Trophoblast cell (in vitro differentiated cells and primary cell): Measurements from ENCODE around the gene ACIN1.

Experiments
- DNase-seq, 2 donors: peaks; one replicate each; pipeline ENCODE4 v3.0.0-alpha.2; 2016
- H2AFZ ChIP-seq: 2 replicates; pipeline ENCODE4 v1.6.1; 2013; ENCODE audit warnings: low read length, moderate library complexity, mild to moderate bottlenecking; ENCODE audit not compliant: insufficient read depth, poor library complexity
- H2AK5ac ChIP-seq: 2 replicates; pipeline ENCODE4 v1.6.1; 2013; ENCODE audit warnings: mild to moderate bottlenecking, low read length
- H2BK120ac ChIP-seq: 2 replicates; pipeline ENCODE4 v1.6.1; 2013; ENCODE audit warnings: low read length, mild to moderate bottlenecking, moderate library complexity; ENCODE audit not compliant: insufficient read depth, poor library complexity
- H2BK12ac ChIP-seq: 2 replicates; pipeline ENCODE4 v1.6.1; 2013; ENCODE audit warnings: mild to moderate bottlenecking, low read length, moderate library complexity
- H2BK5ac ChIP-seq: 2 replicates; pipeline ENCODE4 v1.6.1; 2013; ENCODE audit warnings: low read length, low read depth, moderate library complexity, mild to moderate bottlenecking; ENCODE audit not compliant: poor library complexity
- H3K14ac ChIP-seq: 2 replicates; pipeline ENCODE4 v1.6.1; 2013; ENCODE audit warnings: mild to moderate bottlenecking, low read length
- H3K18ac ChIP-seq: 2 replicates; pipeline ENCODE4 v1.6.1; 2013; ENCODE audit warnings: mild to moderate bottlenecking, low read length
- H3K23ac ChIP-seq: 2 replicates; pipeline ENCODE4 v1.6.1; 2013; ENCODE audit warnings: low read length
- H3K27ac ChIP-seq: 2 replicates; pipeline ENCODE4 v1.5.1; 2013; ENCODE audit warnings: low read depth, mild to moderate bottlenecking, inconsistent platforms, low read length, moderate library complexity
- H3K27me3 ChIP-seq: 2 replicates; pipeline ENCODE4 v1.6.1; 2013; ENCODE audit warnings: inconsistent platforms, mild to moderate bottlenecking, low read length, moderate library complexity; ENCODE audit not compliant: insufficient read depth
- H3K36me3 ChIP-seq, 2 experiments: 1 replicate in 1 of 2; 2 replicates in 1 of 2; pipeline ENCODE4 v1.6.1; 2013; ENCODE audit warnings: low read length in 2 of 2, mild to moderate bottlenecking in 2 of 2, moderate library complexity in 1 of 2; ENCODE audit not compliant: insufficient read depth in 2 of 2, control insufficient read depth in 1 of 2
- H3K4ac ChIP-seq: 2 replicates; pipeline ENCODE4 v1.6.1; 2013; ENCODE audit warnings: low read depth, mild to moderate bottlenecking, low read length, moderate library complexity
- H3K4me1 ChIP-seq, 2 experiments: 1 replicate in 1 of 2; 2 replicates in 1 of 2; pipeline ENCODE4 v1.6.1; 2013; ENCODE audit warnings: low read length in 2 of 2, mild to moderate bottlenecking in 2 of 2, moderate library complexity in 1 of 2; ENCODE audit not compliant: insufficient read depth in 2 of 2, control insufficient read depth in 1 of 2
- H3K4me2 ChIP-seq: 2 replicates; pipeline ENCODE4 v1.6.1; 2013; ENCODE audit warnings: inconsistent platforms, mild to moderate bottlenecking, low read length, moderate library complexity
- H3K4me3 ChIP-seq: 2 replicates; pipeline ENCODE4 v1.5.1; 2013; ENCODE audit warnings: mild to moderate bottlenecking, low read depth, low read length, inconsistent platforms
- H3K79me1 ChIP-seq: one replicate; pipeline ENCODE4 v1.6.1; 2013; ENCODE audit warnings: low read length
- H3K79me2 ChIP-seq: 2 replicates; pipeline ENCODE4 v1.6.1; 2013; ENCODE audit warnings: low read length, mild to moderate bottlenecking; ENCODE audit not compliant: control insufficient read depth, insufficient read depth, poor library complexity
- H3K9ac ChIP-seq: 2 replicates; pipeline ENCODE4 v1.6.1; 2013; ENCODE audit warnings: mild to moderate bottlenecking, low read length
- H3K9me3 ChIP-seq: 2 replicates; pipeline ENCODE4 v1.6.1; 2013; ENCODE audit warnings: low read depth, mild to moderate bottlenecking, control low read depth, inconsistent platforms, low read length; ENCODE audit not compliant: insufficient read depth
- H4K12ac ChIP-seq: 2 replicates; pipeline ENCODE4 v1.6.1; 2013; ENCODE audit warnings: low read depth, mild to moderate bottlenecking, low read length, moderate library complexity
- H4K8ac ChIP-seq: 2 replicates; pipeline ENCODE4 v1.6.1; 2013; ENCODE audit warnings: low read depth, mild to moderate bottlenecking, low read length, moderate library complexity
- H4K91ac ChIP-seq: one replicate; pipeline ENCODE4 v1.6.1; 2013; ENCODE audit warnings: low read depth, mild to moderate bottlenecking, low read length, moderate library complexity
- WGBS: extraction: QIAGEN DNeasy Blood & Tissue Kit; methylation state at CpG from one replicate; pipeline ENCODE4 v1.1.7; 2013; ENCODE audit warnings: missing lambda C conversion rate; ENCODE audit not compliant: insufficient read length, insufficient coverage; ENCODE audit errors: extremely low coverage; 5-methylcytosine and 5-hydroxymethylcytosine counted together

Gene ACIN1

DNA sequence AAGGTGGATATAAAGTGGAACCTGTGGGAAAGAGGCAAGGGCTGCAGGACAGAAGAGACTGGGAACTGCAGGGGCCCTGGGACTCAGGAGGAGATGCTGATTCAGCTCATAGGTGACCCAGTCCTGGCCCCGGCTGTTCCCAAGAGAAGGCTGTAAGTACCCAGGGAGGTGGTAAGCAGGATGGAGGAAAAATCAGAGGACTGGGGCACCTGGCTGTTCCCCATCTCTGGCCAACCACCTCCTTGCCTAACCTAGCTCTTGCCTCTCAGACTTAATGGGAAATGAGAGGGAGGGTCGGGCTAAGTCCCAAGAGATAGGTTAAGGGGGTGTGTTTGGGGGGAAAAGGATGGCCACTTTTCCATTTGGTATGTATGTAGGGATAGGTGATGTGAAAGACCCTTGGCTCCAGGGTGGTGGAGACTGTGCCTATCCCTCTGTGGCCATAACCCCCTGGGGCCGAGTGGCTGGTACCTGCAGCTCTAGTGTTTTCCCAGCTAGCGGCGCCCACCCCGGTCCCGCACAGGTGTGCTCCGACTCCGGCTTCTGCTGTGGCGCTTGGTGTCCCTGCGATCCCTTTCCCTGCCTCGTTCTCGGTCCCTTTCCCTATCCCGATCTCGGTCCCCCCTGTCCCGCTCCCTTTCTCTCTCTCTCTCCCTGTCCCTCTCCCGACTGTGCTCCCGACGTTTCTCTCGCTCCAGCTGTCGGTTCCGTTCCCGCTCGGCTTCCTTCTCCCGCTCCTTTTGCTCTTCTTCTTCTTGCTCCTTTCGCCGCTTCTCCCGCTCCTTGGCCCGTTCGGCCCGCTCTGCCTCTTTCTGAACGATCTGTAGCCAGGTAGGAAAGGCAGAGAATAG lies 36.1 kb downstream of the ACIN1 start:
- H4K12ac ChIP-seq = no peak overlapping the region
- no peak overlapping the region for H3K14ac ChIP-seq
- H3K27ac ChIP-seq = no peak overlapping the region
- no peak overlapping the region for H3K4me3 ChIP-seq
- no peak overlapping the region for H3K4me2 ChIP-seq
- H3K9me3 ChIP-seq = peaks cover 1% of the 10 kb centered on the region
- no peak overlapping the region for H4K91ac ChIP-seq
- no peak overlapping the region for H2AFZ ChIP-seq
- H4K8ac ChIP-seq = no peak overlapping the region
- H3K4ac ChIP-seq = no peak overlapping the region
- H3K36me3 ChIP-seq = peaks cover 49 to 59% of the 10 kb centered on the region in 2 experiments
- no peak for DNase-seq
- no peak overlapping the region for H3K18ac ChIP-seq
- no CpG with 5 or more reads among the region's 32 CpGs for WGBS
- H3K9ac ChIP-seq = no peak overlapping the region
- H3K79me1 ChIP-seq = peaks cover 24% of the 10 kb centered on the region
- no peak overlapping the region for H2BK120ac ChIP-seq
- no peaks in the 10 kb centered on the region for H3K27me3 ChIP-seq
- H2AK5ac ChIP-seq = no peak overlapping the region
- no peak overlapping the region for H2BK5ac ChIP-seq
- no peak overlapping the region for H2BK12ac ChIP-seq
- no peak overlapping the region for H3K23ac ChIP-seq
- peaks cover 23 to 34% of the 10 kb centered on the region in 2 experiments for H3K4me1 ChIP-seq
- H3K79me2 ChIP-seq = peaks cover 9% of the 10 kb centered on the region

- peak overlapping the region; percentile 57 for H4K8ac ChIP-seq
- H3K9me3 ChIP-seq = peaks cover 3% of the 10 kb centered on the region
- H3K36me3 ChIP-seq = peaks cover 57 to 62% of the 10 kb centered on the region in 2 experiments
- H3K79me2 ChIP-seq = peaks cover 9% of the 10 kb centered on the region
- H2AFZ ChIP-seq = peak overlapping the region; percentile 66
- H3K23ac ChIP-seq = no peak overlapping the region
- no peaks in the 10 kb centered on the region for H3K27me3 ChIP-seq
- peak overlapping the region; percentile 83 for H4K91ac ChIP-seq
- peak overlapping the region; percentile 73 for H3K9ac ChIP-seq
- H3K79me1 ChIP-seq = peaks cover 23% of the 10 kb centered on the region
- peaks cover 19 to 29% of the 10 kb centered on the region in 2 experiments for H3K4me1 ChIP-seq
- H2BK5ac ChIP-seq = peak overlapping the region; percentile 87
- H3K14ac ChIP-seq = peak overlapping the region; percentile 36
- peak overlapping the region; percentile 88 for H2BK120ac ChIP-seq
- WGBS = no CpG with 5 or more reads among the region's 51 CpGs
- H3K18ac ChIP-seq = peak overlapping the region; percentile 70
- peak overlapping the region; percentile 89 for H3K27ac ChIP-seq
- H4K12ac ChIP-seq = peak overlapping the region; percentile 45
- H3K4me3 ChIP-seq = peak overlapping the region; percentile 75
- H3K4me2 ChIP-seq = peak overlapping the region; percentile 67
- H2AK5ac ChIP-seq = peak overlapping the region; percentile 60
- peak overlapping the region; percentile 76 for H3K4ac ChIP-seq
- peak; percentile 89 to 95 for DNase-seq
- no peak overlapping the region for H2BK12ac ChIP-seq
Observed at GRCh38 chr14:23057757-23058653, 36.9 kb downstream of the ACIN1 start.

- H2BK12ac ChIP-seq = peak within 1 kb of the TSS; percentile 10
- peak within 1 kb of the TSS; percentile 40 for H3K14ac ChIP-seq
- H3K23ac ChIP-seq = no peak within 1 kb of the TSS
- peak; percentile 54 to 82 for DNase-seq
- no CpG with 5 or more reads among the region's 73 CpGs for WGBS
- H3K9ac ChIP-seq = peak within 1 kb of the TSS; percentile 77
- H3K18ac ChIP-seq = peak within 1 kb of the TSS; percentile 70
- peak within 1 kb of the TSS; percentile 45 for H4K12ac ChIP-seq
- peak within 1 kb of the TSS; percentile 60 for H2AK5ac ChIP-seq
- no peaks in the 10 kb centered on the region for H3K27me3 ChIP-seq
- peak within 1 kb of the TSS; percentile 89 for H3K27ac ChIP-seq
- peaks cover 9% of the 10 kb centered on the region for H3K79me2 ChIP-seq
- peak within 1 kb of the TSS; percentile 88 for H2BK120ac ChIP-seq
- H3K79me1 ChIP-seq = peaks cover 19% of the 10 kb centered on the region
- H3K9me3 ChIP-seq = peaks cover 3% of the 10 kb centered on the region
- peaks cover 12 to 20% of the 10 kb centered on the region in 2 experiments for H3K4me1 ChIP-seq
- peak within 1 kb of the TSS; percentile 76 for H3K4me3 ChIP-seq
- H2BK5ac ChIP-seq = peak within 1 kb of the TSS; percentile 87
- H3K4ac ChIP-seq = peak within 1 kb of the TSS; percentile 76
- peak within 1 kb of the TSS; percentile 67 for H3K4me2 ChIP-seq
- peaks cover 59 to 62% of the 10 kb centered on the region in 2 experiments for H3K36me3 ChIP-seq
- H2AFZ ChIP-seq = peak within 1 kb of the TSS; percentile 66
- peak within 1 kb of the TSS; percentile 83 for H4K91ac ChIP-seq
- H4K8ac ChIP-seq = peak within 1 kb of the TSS; percentile 57
Observed at GRCh38 chr14:23056956-23057756, 37.8 kb downstream of the ACIN1 start, which contains the start of gene CDH24. Gene CDH24 (minus strand): TSS chr14:23057520. CDS start chr14:23055733, 1,787 bp downstream.
